Transverse colon (tissue), 4 donors: ENCODE data around the gene C17orf78. TPM values are rescaled to one million over a fixed set of nuclear protein-coding genes. Genes with fewer than 3 reads are reported as not detected.
"Not testable (repeated sequence)": the region's sequence is repeated elsewhere in the genome, so short reads cannot be mapped to it uniquely, and the experiment has no call there.

Experiments
- DNase-seq: peaks from one replicate; pipeline ENCODE4 v3.0.0-alpha.2; 2019
- H3K27ac ChIP-seq, 4 donors: fragments of 200-600 bp; sonication (generic); 2 replicates each; pipeline ENCODE4 v1.5.1; 2016 to 2018; ENCODE audit warnings: inconsistent platforms in 4 of 4
- H3K27me3 ChIP-seq: fragments of 200-600 bp; sonication (generic); 2 replicates; pipeline ENCODE4 v1.5.1; 2017; ENCODE audit warnings: inconsistent platforms
- H3K36me3 ChIP-seq, 4 donors: fragments of 200-600 bp; sonication (generic); 2 replicates each; pipeline ENCODE4 v1.5.1; 2017 to 2019; ENCODE audit warnings: inconsistent platforms in 4 of 4
- H3K4me1 ChIP-seq, 4 donors: fragments of 200-600 bp; sonication (generic); 2 replicates each; pipeline ENCODE4 v1.5.1; 2017 to 2020; ENCODE audit warnings: inconsistent platforms in 4 of 4
- H3K4me3 ChIP-seq, 4 donors: fragments of 200-600 bp; sonication (generic); 1 replicate in 1 of 4; 2 replicates in 3 of 4; pipeline versions ENCODE4 v1.5.1 to v1.6.1; 2017 to 2019; ENCODE audit warnings: inconsistent platforms in 4 of 4
- H3K9me3 ChIP-seq, 2 donors: fragments of 200-600 bp; sonication (generic); 2 replicates each; pipeline ENCODE4 v1.5.1; 2017 to 2019; ENCODE audit warnings: inconsistent platforms in 2 of 2
- CTCF ChIP-seq, 5 experiments: fragments of 200-600 bp in 3 of 5; fragments of 450-650 bp in 2 of 5; sonication (generic) in 3 of 5; IDR thresholded peaks; 1 replicate in 2 of 5; 2 replicates in 3 of 5; pipeline ENCODE4 v1.5.1; 2016 to 2017; ENCODE audit warnings: antibody characterized with exemption in 5 of 5, inconsistent platforms in 3 of 5, mild to moderate bottlenecking in 2 of 5, moderate library complexity in 1 of 5
- EP300 ChIP-seq: sonication (generic); formaldehyde crosslinking; IDR thresholded peaks from one replicate; pipeline ENCODE4 v1.6.1; 2017; ENCODE audit warnings: antibody characterized with exemption, low read depth
- POLR2A ChIP-seq: fragments of 450-650 bp; IDR thresholded peaks from one replicate; pipeline ENCODE4 v1.6.1; 2016; ENCODE audit warnings: antibody characterized with exemption, mild to moderate bottlenecking, moderate library complexity
- POLR2AphosphoS5 ChIP-seq, 3 donors: sonication (generic); formaldehyde crosslinking; IDR thresholded peaks; one replicate each; pipeline ENCODE4 v1.6.1; 2016; ENCODE audit warnings: antibody characterized with exemption in 3 of 3
- WGBS, 2 donors: methylation state at CpG; one replicate each; pipeline ENCODE4 v1.1.5; 2018; ENCODE audit warnings: low coverage in 1 of 2; 5-methylcytosine and 5-hydroxymethylcytosine counted together
- in situ Hi-C, 4 donors: fragments of 200-750 bp; cut with MboI; loops; one replicate each; pipeline versions ENCODE4 v1.15.0 to v1.15.1; 2017; ENCODE audit warnings: low sequenced_read_pairs in 3 of 4, low pct_ligation_motif_present in 1 of 4, low pct_unique_long_range_greater_than_20kb in 1 of 4
- intact Hi-C: fragments of 100-400 bp; cut with DNase I; formaldehyde crosslinking; loops from one replicate; pipeline ENCODE4 v1.15.1; 2023; ENCODE audit warnings: low total_unique reads
- total RNA-seq, 4 donors: library from RNA; depleted of rRNA; stranded (reverse); fragments of >200 nt; gene quantifications; one replicate each; pipeline ENCODE4 v1.1.0, GENCODE V29; 2016

Gene C17orf78
- total RNA-seq, 4 donors from 2014 or later: not detected

- no peaks in the 10 kb centered on the region for H3K27me3 ChIP-seq
- no peaks in the 10 kb centered on the region for H3K9me3 ChIP-seq
- TF ChIP-seq POLR2AphosphoS5 (IDR thresholded peaks at IDR 0.05) (no peak), CTCF (IDR thresholded peaks at IDR 0.05) (no peak), EP300 (no peak)
- 87 to 93% methylated on average over 4 of the region's 4 CpGs for WGBS, 2 donors
- no peaks in the 10 kb centered on the region for H3K4me1 ChIP-seq
- H3K36me3 ChIP-seq: peaks cover 0 to 42% (median 17%) of the 10 kb centered on the region in 4 donors
- intact Hi-C loops: no loop called here
- in situ Hi-C loops: no loop called here
- H3K27ac ChIP-seq: no peak overlapping the region
- H3K4me3 ChIP-seq: no peak overlapping the region
- DNase-seq: no peak
These were observed 62.4 kb downstream of the C17orf78 start for GRCh38 chr17:37438141-37438540.

GRCh38 chr17:37440424-37440823 lies 64.6 kb downstream of the C17orf78 start:
- Histone ChIP-seq H3K27me3 (no peaks in the 10 kb centered on the region), H3K9me3 (no peaks in the 10 kb centered on the region), H3K4me3 (no peak overlapping the region), H3K4me1 (no peaks in the 10 kb centered on the region), H3K36me3 (peaks cover 0 to 52% (median 22%) of the 10 kb centered on the region in 4 donors), H3K27ac (no peak overlapping the region)
- intact Hi-C loops (no loop called here), in situ Hi-C loops (no loop called here)
- TF ChIP-seq EP300 (no peak), POLR2AphosphoS5 (IDR thresholded peaks at IDR 0.05) (no peak), CTCF (IDR thresholded peaks at IDR 0.05) (no peak), POLR2A (no peak)
- DNase-seq: no peak
- 100% methylated on average over 1 to 2 of the region's 2 CpGs for WGBS, 2 donors

GRCh38 chr17:37441369-37442014 lies 65.7 kb downstream of the C17orf78 start:
- in situ Hi-C loops, H3K27me3 ChIP-seq, H3K4me3 ChIP-seq, intact Hi-C loops, H3K9me3 ChIP-seq, DNase-seq, H3K27ac ChIP-seq, H3K4me1 ChIP-seq: not testable (repeated sequence)
- H3K36me3 ChIP-seq: peaks cover 0 to 52% (median 26%) of the 10 kb centered on the region in 4 donors
- WGBS, 2 donors: 82 to 86% methylated on average over 6 to 12 of the region's 12 CpGs

Other genes starting within 250 kb of the C17orf78 start
- 100 to 1,000 TPM in 1 of 4 donors, 10 to 100 TPM in 3; 21.7 to 173 (median 23.9) TPM for gene ACACA, start 30.9 kb downstream of the C17orf78 start, total RNA-seq
- gene TADA2A, start 30.9 kb downstream of the C17orf78 start, total RNA-seq: 10 to 100 TPM in 2 of 4 donors, 1 to 10 TPM in 2; 8.3 to 26.6 (median 12.4) TPM
- gene DUSP14, start 113.9 kb downstream of the C17orf78 start, total RNA-seq: 1 to 10 TPM; 1.6 to 3.8 (median 2.8) TPM
- gene SYNRG, start 233.4 kb downstream of the C17orf78 start, total RNA-seq: 100 to 1,000 TPM in 1 of 4 donors, 10 to 100 TPM in 3; 30.2 to 151 (median 56.7) TPM